H1 (cell line): ENCODE measurements around the gene SEC61G. TPM values are rescaled to one million over a fixed set of nuclear protein-coding genes. Genes with fewer than 3 reads are reported as not detected.

Experiments used
- CTCF ChIA-PET: fragments of 300-600 bp; sonication (Branson Sonifier 250); formaldehyde crosslinking; loops from one replicate; lab custom pipeline; 2021; ENCODE audit not compliant: partially characterized antibody; lab: Charles Lee
- POLR2A ChIA-PET: fragments of 300-600 bp; sonication (Branson Sonifier 250); formaldehyde crosslinking; loops from one replicate; lab custom pipeline; 2021; ENCODE audit warnings: inconsistent platforms; ENCODE audit not compliant: partially characterized antibody; lab: Charles Lee
- DNase-seq, 2 experiments: peaks; one replicate each; pipeline versions ENCODE4 v3.0.0 to v3.0.0-alpha.2; 2010 to 2022; ENCODE audit warnings: low spot score in 2 of 2, low read depth in 1 of 2, mixed read lengths in 1 of 2
- FAIRE-seq: peaks from 2 replicates; lab custom pipeline; 2011; peaks lifted over from hg19 to GRCh38; lab: Jason Lieb, UNC
- H2AFZ ChIP-seq: 2 replicates; pipeline ENCODE4 v1.8.1; 2012; ENCODE audit warnings: low read length, inconsistent platforms
- H2AK5ac ChIP-seq: 2 replicates; pipeline ENCODE4 v1.6.1; 2013; ENCODE audit warnings: low read depth, low read length
- H2BK120ac ChIP-seq: replicated peaks from 2 replicates; pipeline ENCODE3; 2013; ENCODE audit warnings: low read depth, low read length, inconsistent platforms
- H2BK12ac ChIP-seq: 2 replicates; pipeline ENCODE4 v1.6.1; 2013; ENCODE audit warnings: low read depth, low read length
- H2BK15ac ChIP-seq: 2 replicates; pipeline ENCODE4 v1.6.1; 2013; ENCODE audit warnings: low read length
- H2BK20ac ChIP-seq: 2 replicates; pipeline ENCODE4 v1.6.1; 2013; ENCODE audit warnings: low read length
- H2BK5ac ChIP-seq: 2 replicates; pipeline ENCODE4 v1.6.1; 2013; ENCODE audit warnings: low read depth, low read length
- H3K14ac ChIP-seq: 2 replicates; pipeline ENCODE4 v1.6.1; 2013; ENCODE audit warnings: inconsistent platforms; ENCODE audit not compliant: insufficient read length
- H3K18ac ChIP-seq: 2 replicates; pipeline ENCODE4 v1.6.1; 2013; ENCODE audit warnings: low read length; ENCODE audit errors: extremely low read depth
- H3K23ac ChIP-seq: 2 replicates; pipeline ENCODE4 v1.6.1; 2013; ENCODE audit warnings: inconsistent platforms; ENCODE audit not compliant: insufficient read length
- H3K23me2 ChIP-seq: 2 replicates; pipeline ENCODE4 v1.6.1; 2013; ENCODE audit warnings: low read depth, low read length
- H3K27ac ChIP-seq: 2 replicates; pipeline ENCODE4 v1.6.1; 2011; ENCODE audit warnings: low read depth, low read length, inconsistent platforms
- H3K27me3 ChIP-seq, 4 experiments: replicated peaks in 1 of 4; 1 replicate in 1 of 4; 2 replicates in 3 of 4; pipeline versions ENCODE4 v1.6.1 to v1.8.1; 2011 to 2013; ENCODE audit warnings: low read length in 3 of 4, mild to moderate bottlenecking in 3 of 4, inconsistent platforms in 2 of 4, mixed read lengths in 2 of 4, moderate library complexity in 1 of 4; ENCODE audit not compliant: control insufficient read depth in 3 of 4, insufficient read depth in 3 of 4; ENCODE audit errors: extremely low read depth in 1 of 4
- H3K36me3 ChIP-seq, 4 experiments: 2 replicates each; pipeline versions ENCODE4 v1.6.1 to v1.8.1; 2011 to 2013; ENCODE audit warnings: mild to moderate bottlenecking in 4 of 4, low read length in 3 of 4, moderate library complexity in 2 of 4, control low read depth in 1 of 4, inconsistent platforms in 1 of 4; ENCODE audit not compliant: insufficient read depth in 4 of 4, control insufficient read depth in 2 of 4
- H3K4ac ChIP-seq: replicated peaks from 2 replicates; pipeline ENCODE3; 2013; ENCODE audit warnings: low read length, low read depth, mixed read lengths, inconsistent platforms; ENCODE audit not compliant: insufficient read length
- H3K4me1 ChIP-seq, 4 experiments: replicated peaks in 1 of 4; 1 replicate in 1 of 4; 2 replicates in 3 of 4; pipeline versions ENCODE4 v1.6.1 to v1.8.1; 2011 to 2013; ENCODE audit warnings: low read length in 3 of 4, inconsistent platforms in 2 of 4, mixed read lengths in 1 of 4; ENCODE audit not compliant: insufficient read depth in 4 of 4, control insufficient read depth in 3 of 4
- H3K4me2 ChIP-seq, 2 experiments: 2 replicates each; pipeline versions ENCODE4 v1.6.1 to v1.8.1; 2011 to 2013; ENCODE audit warnings: low read depth in 2 of 2, low read length in 2 of 2, control low read depth in 1 of 2, inconsistent platforms in 1 of 2, mild to moderate bottlenecking in 1 of 2; ENCODE audit not compliant: insufficient read depth in 1 of 2
- H3K4me3 ChIP-seq, 4 experiments: fragments of 200-600, 300-600 bp in 1 of 4; sonication (generic), shearing (Covaris generic), sonication (Bioruptor Twin) in 1 of 4; 2 replicates each; pipeline versions ENCODE4 v1.5.1 to v1.8.1; 2011 to 2016; ENCODE audit warnings: low read length in 4 of 4, low read depth in 3 of 4, control low read depth in 2 of 4, inconsistent platforms in 2 of 4, mild to moderate bottlenecking in 2 of 4, mixed read lengths in 1 of 4, moderate library complexity in 1 of 4; ENCODE audit not compliant: insufficient read depth in 2 of 4; ENCODE audit errors: extremely low read depth in 1 of 4
- H3K56ac ChIP-seq: replicated peaks from 2 replicates; pipeline ENCODE3; 2013; ENCODE audit warnings: low read depth, mild to moderate bottlenecking, mixed read lengths, low read length, inconsistent platforms; ENCODE audit not compliant: insufficient read length
- H3K79me1 ChIP-seq: 2 replicates; pipeline ENCODE4 v1.6.1; 2013; ENCODE audit warnings: low read depth, low read length, control low read depth
- H3K79me2 ChIP-seq, 2 experiments: 2 replicates each; pipeline versions ENCODE4 v1.6.1 to v1.8.1; 2012 to 2013; ENCODE audit warnings: low read length in 2 of 2, mild to moderate bottlenecking in 2 of 2, inconsistent platforms in 1 of 2; ENCODE audit not compliant: insufficient read depth in 2 of 2, control insufficient read depth in 1 of 2
- H3K9ac ChIP-seq, 4 experiments: replicated peaks in 1 of 4; 1 replicate in 1 of 4; 2 replicates in 3 of 4; pipeline versions ENCODE4 v1.6.1 to v1.8.1; 2011 to 2013; ENCODE audit warnings: low read depth in 3 of 4, low read length in 3 of 4, control low read depth in 2 of 4, mild to moderate bottlenecking in 2 of 4, moderate library complexity in 2 of 4, inconsistent platforms in 1 of 4; ENCODE audit errors: extremely low read depth in 1 of 4
- H3K9me3 ChIP-seq, 2 experiments: 2 replicates each; pipeline versions ENCODE4 v1.6.1 to v1.8.1; 2012 to 2013; ENCODE audit warnings: mild to moderate bottlenecking in 2 of 2, moderate library complexity in 2 of 2, control low read depth in 1 of 2, inconsistent platforms in 1 of 2, low read depth in 1 of 2, low read length in 1 of 2, mixed read lengths in 1 of 2; ENCODE audit not compliant: insufficient read depth in 2 of 2
- H4K20me1 ChIP-seq, 2 experiments: replicated peaks in 1 of 2; 2 replicates each; pipeline versions ENCODE3 to v1.8.1; 2011 to 2013; ENCODE audit warnings: inconsistent platforms in 2 of 2, low read length in 2 of 2, mild to moderate bottlenecking in 1 of 2; ENCODE audit not compliant: insufficient read depth in 2 of 2, control insufficient read depth in 1 of 2
- H4K5ac ChIP-seq: 2 replicates; pipeline ENCODE4 v1.6.1; 2013; ENCODE audit warnings: low read length, low read depth, mixed read lengths, inconsistent platforms; ENCODE audit not compliant: insufficient read length
- H4K8ac ChIP-seq: 2 replicates; pipeline ENCODE4 v1.8.0; 2013; ENCODE audit warnings: mild to moderate bottlenecking, moderate library complexity, low read length, inconsistent platforms; ENCODE audit not compliant: insufficient read depth; ENCODE audit errors: extremely low read depth
- H4K91ac ChIP-seq: replicated peaks from 2 replicates; pipeline ENCODE3; 2013; ENCODE audit warnings: low read length, mixed read lengths, inconsistent platforms; ENCODE audit not compliant: insufficient read length
- ATF3 ChIP-seq: IDR thresholded peaks from 2 replicates; pipeline ENCODE4 v1.6.1; 2011; ENCODE audit warnings: low read depth, mild to moderate bottlenecking, low read length; ENCODE audit not compliant: insufficient read depth
- BCL11A ChIP-seq, 2 experiments: IDR thresholded peaks; one replicate each; pipeline ENCODE4 v1.6.1; 2011; ENCODE audit warnings: low read depth in 2 of 2, low read length in 2 of 2, mild to moderate bottlenecking in 2 of 2
- CBX8 ChIP-seq: fragments of 300-800, 300-1000 bp; sonication (generic); IDR thresholded peaks from 2 replicates; pipeline ENCODE4 v1.7.1; 2016; ENCODE audit warnings: low read depth, low read length, borderline replicate concordance
- CEBPB ChIP-seq: IDR thresholded peaks from 2 replicates; pipeline ENCODE4 v1.6.1; 2012; ENCODE audit warnings: low read depth, low read length
- CTCF ChIP-seq, 3 experiments: IDR thresholded peaks; 1 replicate in 2 of 3; 2 replicates in 1 of 3; pipeline versions ENCODE4 v1.5.1 to v1.6.1; 2011; ENCODE audit warnings: low read length in 3 of 3, mild to moderate bottlenecking in 3 of 3, inconsistent platforms in 2 of 3, low read depth in 1 of 3, moderate library complexity in 1 of 3; ENCODE audit not compliant: insufficient read depth in 1 of 3; ENCODE audit errors: control extremely low read depth in 1 of 3
- FOSL1 ChIP-seq: IDR thresholded peaks from 2 replicates; pipeline ENCODE4 v1.6.1; 2011; ENCODE audit warnings: mild to moderate bottlenecking, low read depth, low read length, moderate library complexity; ENCODE audit not compliant: insufficient read depth
- SRF ChIP-seq: IDR thresholded peaks from 2 replicates; pipeline ENCODE4 v1.6.1; 2011; ENCODE audit warnings: mild to moderate bottlenecking, low read depth, low read length, moderate library complexity
- TAF7 ChIP-seq: optimal IDR thresholded peaks from 2 replicates; pipeline ENCODE3; 2011; ENCODE audit warnings: low read depth, mild to moderate bottlenecking, inconsistent platforms, low read length, moderate library complexity, borderline replicate concordance
- TEAD4 ChIP-seq: IDR thresholded peaks from 2 replicates; pipeline ENCODE4 v1.6.1; 2012; ENCODE audit warnings: low read depth, low read length, inconsistent platforms, mixed read lengths
- ZNF274 ChIP-seq: IDR thresholded peaks from 2 replicates; pipeline ENCODE4 v1.7.0; 2012; ENCODE audit warnings: low read length, borderline replicate concordance; ENCODE audit errors: extremely low read depth
- WGBS, 2 experiments: shearing (Covaris generic) in 1 of 2; methylation state at CpG; one replicate each; pipeline versions ENCODE4 v1.1.6 to v1.1.7; 2013 to 2015; ENCODE audit warnings: low lambda C conversion rate in 2 of 2, mixed read lengths in 2 of 2, inconsistent platforms in 1 of 2, low coverage in 1 of 2, missing lambda C conversion rate in 1 of 2; ENCODE audit not compliant: insufficient replicate concordance in 2 of 2, insufficient coverage in 1 of 2, insufficient read length in 1 of 2; ENCODE audit errors: extremely low coverage in 1 of 2, missing lambda C conversion rate in 1 of 2; 5-methylcytosine and 5-hydroxymethylcytosine counted together
- polyA plus RNA-seq, 7 experiments: library from polyadenylated mRNA; depleted of rRNA in 3 of 7; stranded (reverse) in 5 of 7; unstranded in 2 of 7; fragments of >200 nt in 5 of 7; fragments of 200-250 nt in 2 of 7; gene quantifications; 1 replicate in 5 of 7; 2 replicates in 1 of 7; 4 replicates in 1 of 7; pipeline versions ENCODE4 v1.2.1 to v1.2.3, GENCODE V29; 2011 to 2013; ENCODE audit warnings: missing spikeins in 2 of 7, mixed read lengths in 2 of 7
- total RNA-seq: library from RNA; stranded (reverse); fragmentation: NEBNext Ultra II Directional; extraction: Animal tissue kit (Norgen Biotek cat#: 25700); gene quantifications from 2 replicates; pipeline ENCODE4 v1.2.1, GENCODE V29; 2021

The SEC61G gene
- total and polyA plus RNA-seq, 2 of the 8 experiments (the other 6 are each of a cell fraction or from before 2014, with no cell fraction given) = 142 to 274 TPM

- WGBS, 2 experiments = 89% methylated on average over 3 of the region's 3 CpGs; no CpG with 5 or more reads in 1 of the 2 experiments
- POLR2A ChIA-PET = no interaction called here
These were observed 40.8 kb upstream of the SEC61G start for GRCh38 chr7:54799792-54800191.

More at GRCh38 chr7:54799792-54800191, 40.8 kb upstream of the SEC61G start:
- Histone ChIP-seq H3K79me2 (no peaks in the 10 kb centered on the region), H3K14ac (no peak overlapping the region), H3K36me3 (no peaks in the 10 kb centered on the region), H3K27ac (no peak overlapping the region), H2BK20ac (no peak overlapping the region), H3K9me3 (no peaks in the 10 kb centered on the region), H4K20me1 (no peaks in the 10 kb centered on the region), H3K4me1 (no peaks in the 10 kb centered on the region; a peak in 1 of 7 replicates), H3K9ac (no peak overlapping the region), H2BK120ac (no peak overlapping the region), H4K5ac (no peak overlapping the region), H3K23me2 (no peaks in the 10 kb centered on the region), H4K8ac (no peak overlapping the region), H2BK12ac (no peak overlapping the region), H3K79me1 (no peaks in the 10 kb centered on the region), H3K27me3 (no peaks in the 10 kb centered on the region), H2BK5ac (no peak overlapping the region), H3K18ac (no peak overlapping the region), H3K56ac (no peak overlapping the region), H3K4ac (no peak overlapping the region), H4K91ac (no peak overlapping the region), H2AFZ (no peak overlapping the region), H2BK15ac (no peak overlapping the region), H3K4me2 (no peak overlapping the region), H3K4me3 (no peak overlapping the region), H2AK5ac (no peak overlapping the region), H3K23ac (no peak overlapping the region)
- no peak for FAIRE-seq
- TF ChIP-seq BCL11A (IDR thresholded peaks at IDR 0.05; ENCODE audit: low read depth in 2 of 2, low read length in 2 of 2) = no peak
- TF ChIP-seq SRF = no peak
- TF ChIP-seq CBX8 = no peak
- no peak for TF ChIP-seq TEAD4
- TF ChIP-seq CEBPB = no peak
- TF ChIP-seq CTCF (IDR thresholded peaks at IDR 0.05; ENCODE audit: control extremely low read depth in 1 of 3, insufficient read depth in 1 of 3, low read depth in 1 of 3, low read length in 3 of 3) = no peak
- no peak for TF ChIP-seq ATF3
- TF ChIP-seq ZNF274 = no peak
- no peak for TF ChIP-seq FOSL1
- no peak for TF ChIP-seq TAF7
- CTCF ChIA-PET = interaction anchor here (1.2 to 3.7 kb wide), 2 partner anchors 11 to 455 kb away, joined by 4 to 15 read pairs; no protein-coding TSS in a partner anchor
- DNase-seq = no peak
